GM21717 (cell line): ENCODE data around the gene FBXO41.
A peak's percentile ranks its signal among the peaks of the same experiment; 100 is the strongest.

Source experiments
- ATAC-seq: cut with Tn5 transposase; IDR thresholded peaks from one replicate; pipeline ENCODE4 v1.9.1; 2021; ENCODE audit warnings: mild to moderate bottlenecking, moderate library complexity; ENCODE audit not compliant: unreplicated experiment

Gene FBXO41

GRCh38 chr2:73249636-73250035, 34.6 kb downstream of the FBXO41 start:
- no peak for ATAC-seq

- no peak for ATAC-seq
Measured at GRCh38 chr2:73246850-73247249, 37.4 kb downstream of the FBXO41 start.

- no peak for ATAC-seq
Measured at GRCh38 chr2:73244580-73244979, 39.7 kb downstream of the FBXO41 start.

- ATAC-seq = no peak
Measured at GRCh38 chr2:73243884-73244570, 40.3 kb downstream of the FBXO41 start.

GRCh38 chr2:73239776-73240175, 44.5 kb downstream of the FBXO41 start:
- no peak for ATAC-seq

GRCh38 chr2:73238976-73239375, 45.3 kb downstream of the FBXO41 start:
- ATAC-seq = no peak

GRCh38 chr2:73238149-73238548, 46.1 kb downstream of the FBXO41 start:
- ATAC-seq = no peak

- ATAC-seq = no peak
Measured at GRCh38 chr2:73237168-73237567, 47.1 kb downstream of the FBXO41 start.

- ATAC-seq = no peak
Measured at GRCh38 chr2:73235315-73236028, 48.8 kb downstream of the FBXO41 start.

- peak; percentile 60 for ATAC-seq
Measured at GRCh38 chr2:73233932-73234832, 50.1 kb downstream of the FBXO41 start, which contains the start of gene CCT7. Gene CCT7, plus strand, starts transcription at chr2:73234308. Its CDS starts 71 bp downstream, at chr2:73234379.

GRCh38 chr2:73233154-73233931, 50.9 kb downstream of the FBXO41 start, which contains the start of gene PRADC1:
Gene PRADC1, minus strand, starts transcription at chr2:73233239. Its CDS starts 79 bp downstream, at chr2:73233160.
- peak; percentile 92 for ATAC-seq

- peak; percentile 8 for ATAC-seq
Measured at GRCh38 chr2:73232403-73233153, 51.7 kb downstream of the FBXO41 start.

- ATAC-seq = no peak
Measured at GRCh38 chr2:73228631-73229030, 55.6 kb downstream of the FBXO41 start.

GRCh38 chr2:73227086-73227485, 57.2 kb downstream of the FBXO41 start:
- no peak for ATAC-seq

GRCh38 chr2:73225513-73226360, 58.5 kb downstream of the FBXO41 start:
- no peak for ATAC-seq

GRCh38 chr2:73223821-73224220, 60.5 kb downstream of the FBXO41 start:
- ATAC-seq = no peak

- no peak for ATAC-seq
Measured at GRCh38 chr2:73218298-73218697, 66.0 kb downstream of the FBXO41 start.

- no peak for ATAC-seq
Measured at GRCh38 chr2:73217826-73218225, 66.5 kb downstream of the FBXO41 start.

- ATAC-seq = no peak
Measured at GRCh38 chr2:73217160-73217559, 67.1 kb downstream of the FBXO41 start.
